ENCODE data around the gene ARHGEF26.

Gene ARHGEF26

GRCh38 chr3:154275965-154276364 lies 154.8 kb downstream of the ARHGEF26 start:
- no peak for DNase-seq

DNA sequence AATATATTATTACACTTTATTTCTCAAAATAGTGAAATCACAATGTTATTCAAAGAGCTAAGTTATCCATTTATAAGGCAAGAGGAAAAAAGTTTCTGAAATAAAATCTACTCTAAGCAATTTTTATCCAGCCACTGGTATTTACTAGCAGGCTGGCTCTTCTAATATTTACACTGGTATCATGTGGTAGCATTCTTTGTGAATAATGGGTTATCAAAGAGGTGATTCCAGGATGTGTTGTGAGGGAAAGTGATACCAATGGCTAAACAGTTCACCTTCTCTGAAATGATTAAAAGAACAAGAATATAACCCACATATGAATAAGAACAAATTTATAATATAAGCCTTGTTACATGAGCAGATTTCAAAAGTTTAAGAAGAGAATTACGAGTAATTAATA lies 159.0 kb downstream of the ARHGEF26 start:
- DNase-seq: no peak

GRCh38 chr3:154285221-154285620 lies 164.0 kb downstream of the ARHGEF26 start:
- no peak for DNase-seq

DNA sequence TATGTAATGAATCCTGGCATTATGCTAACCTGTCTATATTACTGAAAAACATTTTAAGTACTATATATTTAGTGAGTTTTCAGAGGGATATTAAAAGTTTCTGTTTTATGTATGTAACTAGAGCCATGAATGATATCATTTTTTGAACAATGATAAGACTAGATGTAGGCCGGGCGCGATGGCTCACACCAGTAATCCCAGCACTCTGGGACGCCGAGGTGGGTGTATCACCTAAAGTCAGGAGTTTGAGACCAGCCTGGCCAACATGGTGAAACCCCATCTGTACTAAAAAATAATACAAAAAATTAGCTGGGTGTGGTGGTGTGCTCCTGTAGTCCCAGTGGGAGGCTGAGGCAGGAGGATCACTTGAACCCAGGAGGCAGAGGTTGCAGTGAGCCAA lies 169.0 kb downstream of the ARHGEF26 start:
- DNase-seq: no peak

DNA sequence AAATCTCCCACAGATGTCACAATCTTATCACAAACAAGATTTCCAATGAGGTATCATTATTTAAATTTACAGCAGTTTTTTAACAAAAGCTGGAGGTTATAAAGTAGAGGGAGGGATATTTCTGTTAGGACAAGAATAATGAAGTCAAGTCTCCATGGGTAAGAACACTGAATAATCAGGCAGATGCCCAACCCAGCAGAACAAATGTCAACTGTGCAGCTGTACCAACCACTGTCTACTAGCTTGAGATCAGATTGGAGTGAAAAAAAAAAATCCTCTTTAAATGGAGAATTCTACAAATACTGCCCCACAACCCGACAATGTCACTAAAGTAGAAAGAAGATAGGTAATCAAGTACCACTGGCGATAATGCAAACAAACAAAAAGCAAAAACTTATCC lies 172.8 kb downstream of the ARHGEF26 start:
- no peak for DNase-seq

DNA sequence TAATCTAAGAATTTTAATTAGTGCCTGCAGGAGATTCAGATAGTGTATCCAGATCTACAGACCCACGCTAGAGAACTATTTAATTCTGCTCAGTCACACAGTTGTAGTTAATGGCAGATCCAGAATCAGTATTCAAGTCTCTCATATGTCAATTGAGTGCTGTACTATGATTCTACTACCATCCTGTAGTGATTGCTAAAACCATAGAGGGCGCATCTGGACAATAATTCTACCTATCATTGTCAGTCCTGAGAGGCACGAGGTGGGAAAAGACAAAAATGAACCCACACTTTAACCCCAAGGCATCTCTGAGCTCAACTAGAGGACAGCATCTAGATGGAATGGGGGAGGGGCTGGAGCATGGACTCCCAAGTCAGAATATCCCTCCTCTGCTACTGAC lies 180.4 kb downstream of the ARHGEF26 start:
- no peak for DNase-seq

GRCh38 chr3:154304116-154304786 lies 183.1 kb downstream of the ARHGEF26 start:
- no peak for DNase-seq

- DNase-seq: no peak
Measured at GRCh38 chr3:154304936-154305335, 183.7 kb downstream of the ARHGEF26 start.

DNA sequence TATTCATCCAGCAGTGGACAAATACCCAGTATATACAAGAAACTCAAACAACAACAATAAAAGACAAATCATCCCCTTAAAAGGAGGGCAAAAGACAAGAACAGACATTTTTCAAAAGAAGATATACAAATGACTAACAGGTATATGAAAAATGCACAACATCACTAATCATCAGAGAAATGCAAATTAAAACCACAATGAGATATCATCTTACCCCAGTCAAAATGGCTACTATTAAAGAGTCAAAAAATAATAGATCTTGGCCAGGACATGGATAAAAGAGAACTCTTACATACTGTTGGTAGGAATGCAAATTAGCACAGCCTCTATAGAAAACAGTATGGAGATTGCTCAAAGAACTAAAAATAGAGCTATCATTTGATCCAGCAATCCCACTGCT lies 186.2 kb downstream of the ARHGEF26 start:
- no peak for DNase-seq

Data from DMS79 treated with DMSO at 0.1 percent for 48 hours (cell line).